Kidney (tissue), 14 donors: ENCODE results near the gene OR10AD1. TPM values are rescaled to one million over a fixed set of nuclear protein-coding genes. Genes with fewer than 3 reads are reported as not detected.
A peak's percentile ranks its signal among the peaks of the same experiment; 100 is the strongest.

Source experiments
- DNase-seq, 5 donors: peaks; one replicate each; pipeline ENCODE4 v3.0.0-alpha.2; 2013 to 2020
- FAIRE-seq: peaks from 2 replicates; lab custom pipeline; 2012; peaks lifted over from hg19 to GRCh38; lab: Jason Lieb, UNC
- H3K27ac ChIP-seq, 2 donors: one replicate each; pipeline ENCODE4 v1.7.0; 2013; ENCODE audit warnings: low read depth in 2 of 2, low read length in 2 of 2, inconsistent platforms in 1 of 2
- H3K27me3 ChIP-seq: one replicate; pipeline ENCODE4 v1.7.1; 2013; ENCODE audit warnings: low read length, inconsistent platforms; ENCODE audit not compliant: control insufficient read depth, insufficient read depth
- H3K36me3 ChIP-seq, 3 donors: one replicate each; pipeline versions ENCODE4 v1.7.0 to v1.7.1; 2013; ENCODE audit warnings: low read length in 3 of 3, control low read depth in 1 of 3, inconsistent platforms in 1 of 3; ENCODE audit not compliant: insufficient read depth in 3 of 3, control insufficient read depth in 2 of 3
- H3K4me1 ChIP-seq, 3 donors: one replicate each; pipeline versions ENCODE4 v1.7.0 to v1.7.1; 2013; ENCODE audit warnings: low read length in 3 of 3, inconsistent platforms in 1 of 3, low read depth in 1 of 3; ENCODE audit not compliant: control insufficient read depth in 2 of 3, insufficient read depth in 2 of 3
- H3K4me3 ChIP-seq, 3 donors: one replicate each; pipeline versions ENCODE4 v1.7.0 to v1.8.1; 2013; ENCODE audit warnings: low read length in 3 of 3, control low read depth in 1 of 3, inconsistent platforms in 1 of 3
- H3K9ac ChIP-seq, 3 donors: one replicate each; pipeline versions ENCODE4 v1.7.0 to v1.7.1; 2013; ENCODE audit warnings: low read length in 3 of 3, control low read depth in 1 of 3, inconsistent platforms in 1 of 3
- H3K9me3 ChIP-seq, 3 donors: one replicate each; pipeline versions ENCODE4 v1.7.0 to v1.7.1; 2013; ENCODE audit warnings: low read length in 3 of 3, control low read depth in 1 of 3, inconsistent platforms in 1 of 3; ENCODE audit not compliant: control insufficient read depth in 2 of 3, insufficient read depth in 1 of 3
- intact Hi-C: fragments of 100-400 bp; cut with DNase I; formaldehyde crosslinking; loops from one replicate; pipeline ENCODE4 v1.11.1; 2022
- polyA plus RNA-seq: library from polyadenylated mRNA; stranded (reverse); fragments of 350-450 nt; fragmentation: Illumina TruSeq; extraction: RNeasy Lipid Tissue Mini Kit (QIAGEN cat#74804); gene quantifications from one replicate; pipeline ENCODE4 v1.2.3, GENCODE V29; 2014; ENCODE audit warnings: low read depth, low replicate concordance; ENCODE audit not compliant: insufficient read depth
- total RNA-seq: library from RNA; stranded (reverse); fragmentation: NEBNext Ultra II Directional; extraction: Animal tissue kit (Norgen Biotek cat#: 25700); gene quantifications from one replicate; pipeline ENCODE4 v1.2.1, GENCODE V29; 2021
- TF ChIP-seq, protein P1 (sequence below): IDR thresholded peaks from 3 replicates; pipeline ENCODE4 v1.5.1; 2012; ENCODE audit warnings: mild to moderate bottlenecking, moderate library complexity, borderline replicate concordance; ENCODE audit not compliant: insufficient read depth; ENCODE audit errors: extremely low read depth
- donor health status: control.
- donor health status: control.
- donor health status: control.
- donor health status: control.
- donor health status: control.
- donor health status: DM: yes; HTN: yes; CAD: no.
- donor health status: Normal renal cell carcinoma (clear cell type).

The OR10AD1 gene
- total and polyA plus RNA-seq, 2 donors from 2014 or later: not detected

DNA sequence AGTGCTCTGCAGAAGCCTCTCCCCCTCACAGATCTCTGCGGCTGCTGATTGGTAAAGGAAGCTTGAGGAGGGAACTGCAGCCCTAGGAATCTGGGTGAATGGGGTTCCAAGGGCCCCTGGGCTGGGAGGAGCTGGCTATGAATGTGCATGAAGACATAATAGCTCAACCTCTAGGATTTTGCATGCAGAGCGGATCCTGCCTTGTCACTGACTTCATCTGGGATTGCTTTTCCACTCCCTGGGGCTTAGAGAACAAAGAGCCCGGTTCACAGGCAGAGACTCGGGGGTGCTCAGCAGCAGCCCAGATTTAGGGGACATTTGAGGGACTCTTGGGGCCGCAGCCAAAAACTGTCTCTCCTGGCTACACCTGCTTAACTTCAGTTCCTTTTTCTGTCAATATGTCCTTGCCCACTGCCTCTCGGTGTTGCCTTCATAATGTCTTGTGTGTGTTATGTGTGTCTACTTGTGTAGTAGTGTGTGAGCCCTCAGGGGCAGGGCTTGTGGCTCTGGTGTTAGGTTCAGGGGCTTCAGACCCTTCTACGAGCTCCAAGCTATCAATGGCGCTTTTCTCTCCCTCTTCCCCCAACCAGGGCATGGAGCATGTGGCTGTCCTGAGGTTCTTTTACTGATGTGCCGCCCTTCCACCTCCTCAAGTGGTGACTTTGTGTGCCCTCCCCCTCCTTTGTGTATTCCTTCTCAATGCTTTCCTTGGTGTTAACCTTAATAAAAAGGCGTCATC lies 17.7 kb downstream of the OR10AD1 start:
- Histone ChIP-seq H3K4me3 (peak overlapping the region in 1 of 3 donors; percentile 2), H3K27me3 (peaks cover 18% of the 10 kb centered on the region), H3K36me3 (no peaks in the 10 kb centered on the region), H3K9me3 (no peaks in the 10 kb centered on the region), H3K9ac (no peak overlapping the region), H3K4me1 (peaks cover 0 to 13% (median 0%) of the 10 kb centered on the region in 3 donors), H3K27ac (no peak overlapping the region)
- intact Hi-C loops: no loop called here
- FAIRE-seq (no peak), DNase-seq (peak in 1 of 5 donors; percentile 28)
- TF ChIP-seq, protein P1, sequence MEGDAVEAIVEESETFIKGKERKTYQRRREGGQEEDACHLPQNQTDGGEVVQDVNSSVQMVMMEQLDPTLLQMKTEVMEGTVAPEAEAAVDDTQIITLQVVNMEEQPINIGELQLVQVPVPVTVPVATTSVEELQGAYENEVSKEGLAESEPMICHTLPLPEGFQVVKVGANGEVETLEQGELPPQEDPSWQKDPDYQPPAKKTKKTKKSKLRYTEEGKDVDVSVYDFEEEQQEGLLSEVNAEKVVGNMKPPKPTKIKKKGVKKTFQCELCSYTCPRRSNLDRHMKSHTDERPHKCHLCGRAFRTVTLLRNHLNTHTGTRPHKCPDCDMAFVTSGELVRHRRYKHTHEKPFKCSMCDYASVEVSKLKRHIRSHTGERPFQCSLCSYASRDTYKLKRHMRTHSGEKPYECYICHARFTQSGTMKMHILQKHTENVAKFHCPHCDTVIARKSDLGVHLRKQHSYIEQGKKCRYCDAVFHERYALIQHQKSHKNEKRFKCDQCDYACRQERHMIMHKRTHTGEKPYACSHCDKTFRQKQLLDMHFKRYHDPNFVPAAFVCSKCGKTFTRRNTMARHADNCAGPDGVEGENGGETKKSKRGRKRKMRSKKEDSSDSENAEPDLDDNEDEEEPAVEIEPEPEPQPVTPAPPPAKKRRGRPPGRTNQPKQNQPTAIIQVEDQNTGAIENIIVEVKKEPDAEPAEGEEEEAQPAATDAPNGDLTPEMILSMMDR: no peak

DNA sequence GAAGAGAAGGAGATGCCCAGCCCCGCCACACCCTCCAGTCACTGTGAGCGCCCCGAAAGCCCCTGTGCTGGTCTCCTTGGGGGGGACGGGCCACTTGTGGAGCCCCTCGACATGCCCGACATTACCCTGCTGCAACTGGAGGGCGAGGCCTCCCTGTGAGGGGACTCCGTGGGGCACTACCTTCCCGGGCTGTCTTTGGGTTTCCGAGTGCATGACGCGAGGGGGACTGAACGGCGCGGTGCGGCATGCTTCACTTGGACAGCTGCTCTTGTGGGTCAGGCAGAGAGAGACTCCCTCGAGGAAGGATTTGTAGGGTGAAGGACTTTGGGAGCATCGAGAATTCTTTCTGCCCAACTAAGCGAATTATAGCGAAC lies 18.6 kb downstream of the OR10AD1 start:
- H3K4me1 ChIP-seq: peaks cover 0 to 13% (median 0%) of the 10 kb centered on the region in 3 donors
- DNase-seq: peak in 2 of 5 donors; percentile 19 to 50
- peaks cover 18% of the 10 kb centered on the region for H3K27me3 ChIP-seq
- intact Hi-C loops: no loop called here
- H3K36me3 ChIP-seq: no peaks in the 10 kb centered on the region
- H3K4me3 ChIP-seq: no peak overlapping the region
- TF ChIP-seq, protein P1: no peak
- H3K9me3 ChIP-seq: no peaks in the 10 kb centered on the region
- H3K9ac ChIP-seq: no peak overlapping the region
- FAIRE-seq: no peak
- no peak overlapping the region for H3K27ac ChIP-seq

DNA sequence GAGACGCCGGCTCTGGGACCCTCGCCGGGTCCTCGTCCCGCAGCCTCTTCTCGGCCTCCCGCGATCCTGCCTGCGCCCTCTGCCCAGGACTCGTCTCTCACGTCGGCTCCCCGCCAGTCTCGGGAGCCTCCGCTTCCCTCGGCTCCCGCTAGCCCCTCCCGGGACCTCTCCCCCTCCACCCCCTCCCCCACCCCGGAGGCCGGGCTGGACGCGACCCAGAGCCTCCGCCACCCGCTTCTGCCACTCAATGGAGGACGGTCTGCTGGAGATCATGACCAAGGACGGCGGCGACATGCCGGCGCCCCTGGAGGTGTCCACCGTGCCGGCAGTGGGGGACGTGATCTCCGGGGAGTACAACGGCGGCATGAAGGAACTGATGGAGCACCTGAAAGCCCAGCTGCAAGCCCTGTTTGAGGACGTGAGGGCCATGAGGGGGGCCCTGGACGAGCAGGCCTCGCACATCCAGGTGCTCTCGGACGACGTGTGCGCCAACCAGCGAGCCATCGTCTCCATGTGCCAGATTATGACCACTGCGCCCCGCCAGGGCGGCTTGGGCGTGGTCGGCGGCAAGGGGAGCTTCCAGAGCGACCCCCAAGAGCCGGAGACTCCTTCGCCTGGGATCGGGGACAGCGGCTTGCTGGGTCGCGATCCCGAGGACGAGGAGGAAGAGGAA lies 19.1 kb downstream of the OR10AD1 start:
- no peaks in the 10 kb centered on the region for H3K9me3 ChIP-seq
- peak in 1 of 5 donors; percentile 37 for DNase-seq
- H3K9ac ChIP-seq: no peak overlapping the region
- no peaks in the 10 kb centered on the region for H3K36me3 ChIP-seq
- no peak overlapping the region for H3K27ac ChIP-seq
- peaks cover 18% of the 10 kb centered on the region for H3K27me3 ChIP-seq
- TF ChIP-seq, protein P1: no peak
- intact Hi-C loops: no loop called here
- H3K4me1 ChIP-seq: peaks cover 0 to 13% (median 0%) of the 10 kb centered on the region in 3 donors
- H3K4me3 ChIP-seq: peak overlapping the region; percentile 61 to 78 (median 73)
- no peak for FAIRE-seq
